CD4-positive, alpha-beta memory T cell (primary cell): ENCODE data around the gene ZNF740. TPM values are rescaled to one million over a fixed set of nuclear protein-coding genes. Genes with fewer than 3 reads are reported as not detected.

Experiments used
- CTCF ChIA-PET: fragments of 350-600 bp; sonication (Branson Sonifier 250); formaldehyde crosslinking; loops from one replicate; lab custom pipeline; 2021; ENCODE audit warnings: inconsistent platforms; ENCODE audit not compliant: partially characterized antibody; lab: Charles Lee
- POLR2A ChIA-PET: fragments of 350-600 bp; sonication (Branson Sonifier 250); formaldehyde crosslinking; loops from one replicate; lab custom pipeline; 2021; ENCODE audit not compliant: partially characterized antibody; lab: Charles Lee
- DNase-seq, 5 donors: peaks; one replicate each; pipeline versions ENCODE4 v3.0.0 to v3.0.0-alpha.2; 2020 to 2022; ENCODE audit warnings: mixed read lengths in 1 of 5
- H3K27ac ChIP-seq: one replicate; pipeline ENCODE4 v1.7.0; 2013; ENCODE audit warnings: low read depth, low read length
- H3K27me3 ChIP-seq: 2 replicates; pipeline ENCODE4 v1.7.0; 2013; ENCODE audit warnings: mild to moderate bottlenecking, low read length, moderate library complexity; ENCODE audit not compliant: insufficient read depth
- H3K36me3 ChIP-seq: 2 replicates; pipeline ENCODE4 v1.7.0; 2013; ENCODE audit warnings: mild to moderate bottlenecking, low read length, moderate library complexity; ENCODE audit not compliant: insufficient read depth
- H3K4me1 ChIP-seq: 2 replicates; pipeline ENCODE4 v1.7.0; 2013; ENCODE audit warnings: mild to moderate bottlenecking, low read length, moderate library complexity; ENCODE audit not compliant: insufficient read depth
- H3K4me3 ChIP-seq, 2 donors: one replicate each; pipeline ENCODE4 v1.7.0; 2013; ENCODE audit warnings: low read length in 2 of 2, mild to moderate bottlenecking in 1 of 2
- H3K9me3 ChIP-seq, 2 donors: one replicate each; pipeline ENCODE4 v1.7.0; 2013; ENCODE audit warnings: low read length in 2 of 2, control low read depth in 1 of 2; ENCODE audit not compliant: control insufficient read depth in 1 of 2
- H3K27ac Mint-ChIP-seq, 7 donors: one replicate each; pipeline ENCODE4 v1.8.0; 2020 to 2021; ENCODE audit warnings: mixed read lengths in 7 of 7, mild to moderate bottlenecking in 6 of 7, inconsistent platforms in 3 of 7, moderate library complexity in 3 of 7
- H3K27me3 Mint-ChIP-seq, 2 donors: one replicate each; pipeline ENCODE4 v1.8.0; 2020 to 2021; ENCODE audit warnings: mixed read lengths in 2 of 2
- H3K36me3 Mint-ChIP-seq, 2 donors: one replicate each; pipeline ENCODE4 v1.8.0; 2020 to 2021; ENCODE audit warnings: mixed read lengths in 2 of 2, inconsistent platforms in 1 of 2, mild to moderate bottlenecking in 1 of 2
- H3K4me1 Mint-ChIP-seq, 4 donors: one replicate each; pipeline ENCODE4 v1.8.0; 2020 to 2021; ENCODE audit warnings: mixed read lengths in 4 of 4, mild to moderate bottlenecking in 1 of 4
- H3K4me3 Mint-ChIP-seq, 8 donors: one replicate each; pipeline ENCODE4 v1.8.0; 2020 to 2021; ENCODE audit warnings: mixed read lengths in 8 of 8, mild to moderate bottlenecking in 7 of 8, moderate library complexity in 6 of 8, inconsistent platforms in 3 of 8
- H3K9me3 Mint-ChIP-seq, 8 donors: one replicate each; pipeline ENCODE4 v1.8.0; 2020 to 2021; ENCODE audit warnings: mixed read lengths in 8 of 8, mild to moderate bottlenecking in 5 of 8, inconsistent platforms in 3 of 8, moderate library complexity in 1 of 8
- intact Hi-C: fragments of 100-400 bp; cut with micrococcal nuclease; formaldehyde crosslinking; loops from one replicate; pipeline ENCODE4 v1.15.1; 2023
- polyA plus RNA-seq, 2 donors: library from polyadenylated mRNA; unstranded; fragments of 300-500 nt; fragmentation: Illumina TruSeq; gene quantifications; one replicate each; pipeline ENCODE4 v1.2.3, GENCODE V29; 2021
- total RNA-seq, 2 experiments: library from RNA; stranded (reverse); gene quantifications; one replicate each; pipeline ENCODE4 v1.2.3, GENCODE V29; 2021

Gene ZNF740
- total and polyA plus RNA-seq, 4 experiments from 2014 or later = 0.90 to 113 (median 56.1) TPM

GRCh38 chr12:53235742-53236442, 55.4 kb downstream of the ZNF740 start:
- Mint-ChIP-seq H3K4me1 (peaks cover 45 to 68% (median 53%) of the 10 kb centered on the region in 4 donors), H3K27ac (peak overlapping the region; percentile 94 to 99 (median 96)), H3K36me3 (peaks cover 0 to 3% of the 10 kb centered on the region in 2 donors), H3K4me3 (peak overlapping the region; percentile 28 to 87 (median 74)), H3K27me3 (no peaks in the 10 kb centered on the region), H3K9me3 (no peaks in the 10 kb centered on the region)
- H3K36me3 ChIP-seq = no peaks in the 10 kb centered on the region
- H3K4me1 ChIP-seq = peaks cover 63% of the 10 kb centered on the region
- no peaks in the 10 kb centered on the region for H3K9me3 ChIP-seq
- ChIA-PET POLR2A (interaction anchor here (0.6 to 16.9 kb wide), 15 partner anchors 8 to 206 kb away, joined by 3 to 333 read pairs (median 4); partner anchors contain the start of genes AAAS, CSAD, ESPL1 and ITGB7), CTCF (interaction anchor here (0.7 to 2.7 kb wide), 9 partner anchors 15 to 76 kb away, joined by 3 to 17 read pairs (median 3); no protein-coding TSS in a partner anchor)
- H3K27ac ChIP-seq = peak overlapping the region; percentile 71
- no peaks in the 10 kb centered on the region for H3K27me3 ChIP-seq
- peak overlapping the region in 1 of 2 donors; percentile 22 for H3K4me3 ChIP-seq
- intact Hi-C loops = no loop called here
- DNase-seq = no peak

- peak overlapping the region in 1 of 2 donors; percentile 22 for H3K4me3 ChIP-seq
- H3K27ac ChIP-seq = peak overlapping the region; percentile 71
- Mint-ChIP-seq H3K4me1 (peaks cover 44 to 61% (median 54%) of the 10 kb centered on the region in 4 donors), H3K9me3 (no peaks in the 10 kb centered on the region), H3K27me3 (no peaks in the 10 kb centered on the region), H3K27ac (peak overlapping the region; percentile 94 to 99 (median 96)), H3K4me3 (peak overlapping the region; percentile 11 to 87 (median 74)), H3K36me3 (peaks cover 0 to 3% of the 10 kb centered on the region in 2 donors)
- DNase-seq = peak; percentile 73 to 91 (median 81)
- H3K4me1 ChIP-seq = peaks cover 57% of the 10 kb centered on the region
- intact Hi-C loops = no loop called here
- ChIA-PET CTCF (interaction anchor here (1.1 to 2.7 kb wide), 7 partner anchors 15 to 77 kb away, joined by 3 to 17 read pairs (median 4); no protein-coding TSS in a partner anchor), POLR2A (interaction anchor here (0.6 to 16.9 kb wide), 13 partner anchors 9 to 205 kb away, joined by 3 to 333 read pairs (median 4); partner anchors contain the start of genes AAAS, CSAD, ESPL1 and ITGB7)
- H3K36me3 ChIP-seq = no peaks in the 10 kb centered on the region
- H3K9me3 ChIP-seq = no peaks in the 10 kb centered on the region
- no peaks in the 10 kb centered on the region for H3K27me3 ChIP-seq
Measured at GRCh38 chr12:53236443-53237111, 56.1 kb downstream of the ZNF740 start.

GRCh38 chr12:53239643-53240258, 59.2 kb downstream of the ZNF740 start:
- POLR2A ChIA-PET = interaction anchor here (16.9 kb wide), 1 partner anchor 21 kb away, joined by 333 read pairs; no protein-coding TSS in a partner anchor
- Histone ChIP-seq H3K9me3 (no peaks in the 10 kb centered on the region), H3K27me3 (no peaks in the 10 kb centered on the region), H3K4me3 (no peak overlapping the region), H3K36me3 (no peaks in the 10 kb centered on the region), H3K27ac (no peak overlapping the region), H3K4me1 (peaks cover 31% of the 10 kb centered on the region)
- intact Hi-C loops = no loop called here
- H3K9me3 Mint-ChIP-seq = no peaks in the 10 kb centered on the region
- H3K4me1 Mint-ChIP-seq = peaks cover 28 to 37% (median 34%) of the 10 kb centered on the region in 4 donors
- no peaks in the 10 kb centered on the region for H3K36me3 Mint-ChIP-seq
- no peak for DNase-seq
- peak overlapping the region in 4 of 7 donors; percentile 22 to 82 (median 72) for H3K27ac Mint-ChIP-seq
- CTCF ChIA-PET = interaction anchor here (1.3 to 3.3 kb wide), 4 partner anchors 12 to 26 kb away, joined by 3 to 17 read pairs (median 8); a partner anchor contains a TSS
- H3K27me3 Mint-ChIP-seq = peaks cover 0 to 4% of the 10 kb centered on the region in 2 donors
- H3K4me3 Mint-ChIP-seq = no peak overlapping the region

GRCh38 chr12:53241623-53242412, 61.3 kb downstream of the ZNF740 start:
- CTCF ChIA-PET = interaction anchor here (1.3 to 3.3 kb wide), 3 partner anchors 10 to 28 kb away, joined by 3 to 17 read pairs (median 13); a partner anchor contains a TSS
- Histone ChIP-seq H3K4me3 (no peak overlapping the region), H3K27me3 (no peaks in the 10 kb centered on the region), H3K36me3 (no peaks in the 10 kb centered on the region), H3K4me1 (peaks cover 10% of the 10 kb centered on the region), H3K27ac (no peak overlapping the region), H3K9me3 (no peaks in the 10 kb centered on the region)
- no peak overlapping the region for H3K4me3 Mint-ChIP-seq
- no peaks in the 10 kb centered on the region for H3K9me3 Mint-ChIP-seq
- H3K4me1 Mint-ChIP-seq = peaks cover 10 to 16% (median 14%) of the 10 kb centered on the region in 4 donors
- intact Hi-C loops = no loop called here
- H3K27ac Mint-ChIP-seq = peak overlapping the region in 3 of 7 donors; percentile 48 to 83 (median 52)
- H3K27me3 Mint-ChIP-seq = peaks cover 0 to 9% of the 10 kb centered on the region in 2 donors
- no peaks in the 10 kb centered on the region for H3K36me3 Mint-ChIP-seq
- no peak for DNase-seq
- POLR2A ChIA-PET = interaction anchor here (1.3 to 16.9 kb wide), 5 partner anchors 10 to 62 kb away, joined by 3 to 333 read pairs (median 4); partner anchors contain the start of gene ZNF740

- Histone ChIP-seq H3K4me3 (no peak overlapping the region), H3K36me3 (no peaks in the 10 kb centered on the region), H3K27ac (no peak overlapping the region), H3K27me3 (no peaks in the 10 kb centered on the region), H3K4me1 (no peaks in the 10 kb centered on the region), H3K9me3 (no peaks in the 10 kb centered on the region)
- CTCF ChIA-PET = interaction anchor here (1.2 to 3.2 kb wide), 3 partner anchors 11 to 30 kb away, joined by 3 to 17 read pairs (median 6); no protein-coding TSS in a partner anchor
- no peak for DNase-seq
- Mint-ChIP-seq H3K9me3 (no peaks in the 10 kb centered on the region), H3K4me1 (peaks cover 2 to 7% (median 5%) of the 10 kb centered on the region in 4 donors), H3K36me3 (no peaks in the 10 kb centered on the region), H3K27me3 (peaks cover 0 to 9% of the 10 kb centered on the region in 2 donors), H3K4me3 (no peak overlapping the region), H3K27ac (peak overlapping the region in 1 of 7 donors; percentile 20)
- POLR2A ChIA-PET = interaction anchor here (0.8 to 16.9 kb wide), 2 partner anchors 9 to 26 kb away, joined by 3 to 333 read pairs; no protein-coding TSS in a partner anchor
- intact Hi-C loops = no loop called here
Measured at GRCh38 chr12:53244337-53244736, 63.8 kb downstream of the ZNF740 start.
